Type B pancreatic cell (in vitro differentiated cells): ENCODE measurements around the gene RUNX2. TPM values are rescaled to one million over a fixed set of nuclear protein-coding genes. Genes with fewer than 3 reads are reported as not detected.

Source experiments
- DNase-seq: peaks from one replicate; pipeline ENCODE4 v3.0.0; 2021; ENCODE audit warnings: mixed read lengths; ENCODE audit not compliant: unreplicated experiment; ENCODE audit errors: extremely low spot score
- H3K27ac Mint-ChIP-seq: 2 replicates; pipeline ENCODE4 v1.8.0; 2021; ENCODE audit warnings: mild to moderate bottlenecking, mixed read lengths
- H3K27me3 Mint-ChIP-seq: 2 replicates; pipeline ENCODE4 v1.8.0; 2021; ENCODE audit warnings: mixed read lengths
- H3K36me3 Mint-ChIP-seq: 2 replicates; pipeline ENCODE4 v1.8.0; 2021; ENCODE audit warnings: mixed read lengths
- H3K4me1 Mint-ChIP-seq: one replicate; pipeline ENCODE4 v1.8.0; 2021; ENCODE audit warnings: mixed read lengths; ENCODE audit not compliant: unreplicated experiment
- H3K4me3 Mint-ChIP-seq: 2 replicates; pipeline ENCODE4 v1.8.0; 2021; ENCODE audit warnings: mild to moderate bottlenecking, mixed read lengths
- H3K9me3 Mint-ChIP-seq: 2 replicates; pipeline ENCODE4 v1.8.0; 2021; ENCODE audit warnings: mixed read lengths
- total RNA-seq: library from RNA; stranded (reverse); gene quantifications from 2 replicates; pipeline ENCODE4 v1.2.1, GENCODE V29; 2021; ENCODE audit warnings: low replicate concordance
- TF ChIP-seq, protein P1 (sequence below): fragments of 200-600 bp; sonication (generic); conservative IDR thresholded peaks from 2 replicates; pipeline ENCODE4 v1.5.0; 2021; ENCODE audit warnings: antibody characterized with exemption, mild to moderate bottlenecking

Gene RUNX2
- total RNA-seq, 1 donor from 2014 or later = 6.0 TPM

DNA sequence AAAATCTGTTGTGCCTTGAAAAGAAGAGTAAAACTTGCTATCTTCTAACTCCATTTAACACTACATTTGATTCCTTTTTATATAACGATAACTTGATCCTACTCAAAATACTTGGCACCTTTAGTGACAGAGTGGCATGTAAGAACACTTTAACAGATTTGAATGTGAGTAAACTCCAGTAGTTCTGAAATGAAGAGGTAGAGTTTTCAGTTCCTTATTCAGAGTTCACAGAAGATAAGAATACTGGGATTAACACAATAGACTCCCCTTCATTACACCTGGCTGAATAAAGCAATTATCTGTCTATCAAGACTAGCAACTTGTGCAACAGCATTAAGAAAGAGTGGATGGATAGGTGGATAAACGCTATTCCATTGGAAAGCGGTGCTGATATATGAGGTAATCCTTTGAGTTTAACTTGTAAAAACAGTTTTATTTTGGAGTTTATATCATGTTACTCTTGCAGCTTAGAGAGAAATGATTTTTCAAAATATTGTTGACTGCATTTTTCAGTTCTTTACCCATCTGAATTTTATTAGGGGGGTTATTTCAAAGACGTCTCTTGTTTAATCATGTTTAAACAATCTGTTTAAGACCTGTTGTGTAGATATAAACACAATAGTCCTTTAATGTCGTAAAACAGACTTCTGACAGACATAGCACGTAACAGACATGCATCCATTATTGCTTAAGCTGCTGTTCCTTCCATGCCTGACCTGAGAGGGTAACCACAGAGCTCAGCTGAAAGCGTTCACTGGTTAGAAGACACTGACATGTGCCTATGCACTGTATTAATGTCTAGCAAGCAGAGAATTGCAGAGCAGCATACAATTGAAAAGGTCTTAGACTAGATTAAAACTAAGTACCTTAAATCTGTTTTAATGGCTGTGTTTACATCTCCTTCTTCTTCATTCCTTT lies 152.0 kb downstream of the RUNX2 start:
- H3K4me3 Mint-ChIP-seq = no peak overlapping the region
- H3K27ac Mint-ChIP-seq = no peak overlapping the region

DNA sequence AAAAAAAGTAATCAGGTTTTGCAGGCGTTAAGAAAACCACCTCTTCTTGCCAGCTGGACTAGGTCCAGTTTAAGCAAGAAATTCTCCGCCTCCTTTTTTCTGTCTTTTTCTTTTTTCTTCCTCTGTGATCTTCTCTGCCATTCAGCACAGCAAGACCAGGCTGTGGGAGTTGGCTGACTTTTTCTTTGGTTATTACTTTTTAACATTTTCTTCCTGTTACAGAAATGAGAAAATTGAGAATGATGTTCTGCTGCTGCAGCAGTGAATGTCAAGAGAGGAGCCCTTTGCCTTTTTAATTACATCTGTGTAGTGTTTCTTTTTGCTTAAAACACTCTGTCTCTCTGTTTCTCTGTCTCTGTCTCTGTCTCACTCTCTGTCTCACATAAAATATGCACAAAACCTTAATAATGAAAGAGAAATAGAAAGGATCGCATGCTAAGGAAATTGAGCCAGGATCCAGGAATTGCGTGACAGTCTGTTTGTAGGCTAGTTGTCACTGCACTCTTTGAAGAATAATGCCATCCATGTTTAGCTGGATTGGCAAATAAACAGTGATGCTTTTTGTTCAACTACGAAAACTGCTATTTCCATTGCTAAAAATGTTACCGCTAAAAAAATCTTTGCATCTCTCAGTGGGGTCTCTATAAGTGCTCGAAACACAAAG lies 152.8 kb downstream of the RUNX2 start:
- TF ChIP-seq, protein P1, sequence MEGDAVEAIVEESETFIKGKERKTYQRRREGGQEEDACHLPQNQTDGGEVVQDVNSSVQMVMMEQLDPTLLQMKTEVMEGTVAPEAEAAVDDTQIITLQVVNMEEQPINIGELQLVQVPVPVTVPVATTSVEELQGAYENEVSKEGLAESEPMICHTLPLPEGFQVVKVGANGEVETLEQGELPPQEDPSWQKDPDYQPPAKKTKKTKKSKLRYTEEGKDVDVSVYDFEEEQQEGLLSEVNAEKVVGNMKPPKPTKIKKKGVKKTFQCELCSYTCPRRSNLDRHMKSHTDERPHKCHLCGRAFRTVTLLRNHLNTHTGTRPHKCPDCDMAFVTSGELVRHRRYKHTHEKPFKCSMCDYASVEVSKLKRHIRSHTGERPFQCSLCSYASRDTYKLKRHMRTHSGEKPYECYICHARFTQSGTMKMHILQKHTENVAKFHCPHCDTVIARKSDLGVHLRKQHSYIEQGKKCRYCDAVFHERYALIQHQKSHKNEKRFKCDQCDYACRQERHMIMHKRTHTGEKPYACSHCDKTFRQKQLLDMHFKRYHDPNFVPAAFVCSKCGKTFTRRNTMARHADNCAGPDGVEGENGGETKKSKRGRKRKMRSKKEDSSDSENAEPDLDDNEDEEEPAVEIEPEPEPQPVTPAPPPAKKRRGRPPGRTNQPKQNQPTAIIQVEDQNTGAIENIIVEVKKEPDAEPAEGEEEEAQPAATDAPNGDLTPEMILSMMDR = no peak
- H3K27ac Mint-ChIP-seq = peak overlapping the region; percentile 3
- DNase-seq = no peak
- no peaks in the 10 kb centered on the region for H3K36me3 Mint-ChIP-seq
- H3K4me3 Mint-ChIP-seq = peak overlapping the region; percentile 15
- peaks cover 34% of the 10 kb centered on the region for H3K4me1 Mint-ChIP-seq
- no peaks in the 10 kb centered on the region for H3K27me3 Mint-ChIP-seq
- H3K9me3 Mint-ChIP-seq = peaks cover 4% of the 10 kb centered on the region

More for the DNA sequence above, 152.0 kb downstream of the RUNX2 start:
- Mint-ChIP-seq H3K27me3 (no peaks in the 10 kb centered on the region), H3K36me3 (no peaks in the 10 kb centered on the region), H3K9me3 (peaks cover 4% of the 10 kb centered on the region), H3K4me1 (peaks cover 34% of the 10 kb centered on the region)
- no peak for DNase-seq
- TF ChIP-seq, protein P1 = no peak

DNA sequence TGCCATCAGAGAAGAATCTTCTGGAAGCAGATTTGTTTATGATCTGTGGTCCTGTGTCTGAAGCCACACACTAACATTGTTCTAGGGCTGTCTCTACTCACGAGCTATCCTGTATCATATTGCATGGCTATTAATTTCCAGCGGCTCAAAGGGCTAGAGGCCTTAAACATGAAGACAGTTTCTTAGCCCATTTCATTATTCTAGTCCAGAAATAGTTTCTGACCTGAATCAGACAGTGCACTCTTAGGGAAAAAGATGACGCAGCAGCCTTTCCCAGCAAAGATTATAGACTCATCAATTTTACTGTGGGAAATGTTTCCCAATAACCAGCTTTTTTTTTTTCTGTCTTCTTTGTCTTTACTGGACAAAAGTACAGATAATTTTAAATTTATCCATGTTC lies 154.9 kb downstream of the RUNX2 start:
- Mint-ChIP-seq H3K9me3 (peaks cover 7% of the 10 kb centered on the region), H3K4me3 (no peak overlapping the region), H3K4me1 (peaks cover 38% of the 10 kb centered on the region), H3K27me3 (no peaks in the 10 kb centered on the region), H3K36me3 (no peaks in the 10 kb centered on the region), H3K27ac (no peak overlapping the region)
- TF ChIP-seq, protein P1 = no peak
- DNase-seq = no peak

DNA sequence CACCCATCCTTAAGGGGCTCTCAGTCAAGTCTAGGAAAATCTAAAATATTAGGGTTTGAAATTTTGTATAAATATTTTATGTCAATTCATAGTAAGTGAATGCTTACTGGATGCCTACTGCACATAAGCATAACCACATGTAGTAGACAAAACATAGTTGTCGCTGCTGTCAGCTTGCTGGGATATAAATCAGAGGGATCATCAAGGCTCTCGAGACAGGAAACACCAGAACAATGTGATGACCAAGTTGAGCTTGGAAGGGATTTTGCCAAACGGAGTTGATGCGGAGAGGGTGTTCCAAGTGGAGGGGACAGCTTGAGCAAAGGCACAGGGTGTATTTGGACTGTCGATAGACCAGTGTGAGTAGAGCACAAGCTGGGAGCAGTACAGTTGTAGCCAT lies 155.4 kb downstream of the RUNX2 start:
- Mint-ChIP-seq H3K9me3 (peaks cover 9% of the 10 kb centered on the region), H3K27ac (no peak overlapping the region), H3K4me3 (no peak overlapping the region), H3K36me3 (no peaks in the 10 kb centered on the region), H3K27me3 (no peaks in the 10 kb centered on the region), H3K4me1 (peaks cover 39% of the 10 kb centered on the region)
- DNase-seq = no peak
- TF ChIP-seq, protein P1 = no peak

- TF ChIP-seq, protein P1 = no peak
- Mint-ChIP-seq H3K9me3 (peaks cover 9% of the 10 kb centered on the region), H3K27me3 (peaks cover 6% of the 10 kb centered on the region), H3K36me3 (no peaks in the 10 kb centered on the region), H3K27ac (no peak overlapping the region), H3K4me3 (no peak overlapping the region), H3K4me1 (peaks cover 33% of the 10 kb centered on the region)
- no peak for DNase-seq
Observed at GRCh38 chr6:45486736-45487135, 158.6 kb downstream of the RUNX2 start.
